Measurements from ENCODE around the gene ZNF718. TPM values are rescaled to one million over a fixed set of nuclear protein-coding genes. Genes with fewer than 3 reads are reported as not detected.
"Not testable (repeated sequence)": the region's sequence is repeated elsewhere in the genome, so short reads cannot be mapped to it uniquely, and the experiment has no call there.

The ZNF718 gene
- total RNA-seq (ENCODE audit: low replicate concordance), result 4.5 and 9.6 TPM in 2 replicates

- H3K4me3 ChIP-seq (ENCODE audit: low read depth, low read length), result peak within 1 kb of the TSS; percentile 88
- DNase-seq (ENCODE audit: low read depth), result peak; percentile 97
- no peak for TF ChIP-seq CTCF (IDR thresholded peaks at IDR 0.05; ENCODE audit: insufficient read depth, low read length)
These were observed at the start of gene ZNF718 for GRCh38 chr4:124275-125081. TSS of gene ZNF718 (plus strand) at chr4:124501. CDS start at chr4:124671, 170 bp downstream.

- no peak for TF ChIP-seq CTCF (IDR thresholded peaks at IDR 0.05; ENCODE audit: insufficient read depth, low read length)
- H3K4me3 ChIP-seq (ENCODE audit: low read depth, low read length), result no peak overlapping the region
- no peak for DNase-seq (ENCODE audit: low read depth)
These were observed 38.4 kb upstream of the ZNF718 start for GRCh38 chr4:85951-86350.

- DNase-seq (ENCODE audit: low read depth), result not testable (repeated sequence)
These were observed 37.6 kb upstream of the ZNF718 start for GRCh38 chr4:86559-87324.

GRCh38 chr4:98386-98785 lies 25.9 kb upstream of the ZNF718 start:
- H3K4me3 ChIP-seq (ENCODE audit: low read depth, low read length), result no peak overlapping the region
- no peak for TF ChIP-seq CTCF (IDR thresholded peaks at IDR 0.05; ENCODE audit: insufficient read depth, low read length)
- DNase-seq (ENCODE audit: low read depth), result no peak

More at GRCh38 chr4:86559-87324, 37.6 kb upstream of the ZNF718 start:
- H3K4me3 ChIP-seq (ENCODE audit: low read depth, low read length), result not testable (repeated sequence)

- TF ChIP-seq CTCF (IDR thresholded peaks at IDR 0.05; ENCODE audit: insufficient read depth, low read length), result no peak
- DNase-seq (ENCODE audit: low read depth), result peak; percentile 4
These were observed 24.4 kb upstream of the ZNF718 start for GRCh38 chr4:99863-100262.

GRCh38 chr4:107083-107443 lies 17.2 kb upstream of the ZNF718 start:
- no peak for TF ChIP-seq CTCF (IDR thresholded peaks at IDR 0.05; ENCODE audit: insufficient read depth, low read length)
- no peak overlapping the region for H3K4me3 ChIP-seq (ENCODE audit: low read depth, low read length)
- DNase-seq (ENCODE audit: low read depth), result no peak

More at GRCh38 chr4:99863-100262, 24.4 kb upstream of the ZNF718 start:
- no peak overlapping the region for H3K4me3 ChIP-seq (ENCODE audit: low read depth, low read length)
